ENCODE measurements around the gene KATNAL2. TPM values are rescaled to one million over a fixed set of nuclear protein-coding genes. Genes with fewer than 3 reads are reported as not detected.

KATNAL2 gene
- polyA plus RNA-seq (ENCODE audit: insufficient read length in 3 of 3) = 10 to 100 TPM in 2 of 3 donors, 1 to 10 TPM in 1; 9.5 to 13.3 (median 12.6) TPM
- long read RNA-seq, donor 1 = 0 reads
- long read RNA-seq, donor 2 = 0 reads
- long read RNA-seq, donor 3 = 0 reads
- long read RNA-seq, donor 4 = 0 reads
- long read RNA-seq, donor 5 = 0 reads
- long read RNA-seq, donor 6 = 0 reads
- long read RNA-seq, donor 7 = 0 reads
- long read RNA-seq, donor 8 = 0 reads
- long read RNA-seq, donor 9 = 0 reads
- long read RNA-seq, donor 10 = 0 reads
- long read RNA-seq, donor 11 = 0 reads
- long read RNA-seq, donor 12, partial matches to known transcripts = 55 of 60 reads
- long read RNA-seq, donor 12, other reads (novel, unspliced or antisense) = 5 of 60 reads
- long read RNA-seq, donor 13, partial matches to known transcripts = 0 of 1 reads
- long read RNA-seq, donor 13, other reads (novel, unspliced or antisense) = 0 of 1 reads
- long read RNA-seq, donor 14 = 0 reads
- long read RNA-seq, donor 15 = 0 reads
- long read RNA-seq, donor 16, partial matches to known transcripts = 13 of 41 reads
- long read RNA-seq, donor 16, other reads (novel, unspliced or antisense) = 28 of 41 reads

GRCh38 chr18:46917108-46917802 lies at the start of gene KATNAL2, which contains the start of gene PIAS2:
KATNAL2 (plus strand) TSS chr18:46917602; CDS start chr18:46946873, 29,271 bp downstream.
PIAS2 (minus strand) TSS chr18:46917507; CDS start chr18:46917345, 162 bp downstream.
- peak; percentile 80 for DNase-seq

- DNase-seq = no peak
Measured at GRCh38 chr18:46868169-46868921, 49.1 kb upstream of the KATNAL2 start.

- DNase-seq = no peak
Measured at GRCh38 chr18:46877329-46877987, 39.9 kb upstream of the KATNAL2 start.

GRCh38 chr18:46883180-46883579 lies 34.2 kb upstream of the KATNAL2 start:
- DNase-seq = no peak

- no peak for DNase-seq
Measured at GRCh38 chr18:46886893-46887292, 30.5 kb upstream of the KATNAL2 start.

GRCh38 chr18:46888965-46889364 lies 28.4 kb upstream of the KATNAL2 start:
- DNase-seq = no peak

- DNase-seq = no peak
Measured at GRCh38 chr18:46891742-46892214, 25.6 kb upstream of the KATNAL2 start.

- no peak for DNase-seq
Measured at GRCh38 chr18:46892842-46893241, 24.6 kb upstream of the KATNAL2 start.

GRCh38 chr18:46893360-46893759 lies 24.0 kb upstream of the KATNAL2 start:
- no peak for DNase-seq

GRCh38 chr18:46894124-46894523 lies 23.3 kb upstream of the KATNAL2 start:
- DNase-seq = no peak

- no peak for DNase-seq
Measured at GRCh38 chr18:46899274-46899948, 18.0 kb upstream of the KATNAL2 start.

GRCh38 chr18:46903406-46903805 lies 14.0 kb upstream of the KATNAL2 start:
- no peak for DNase-seq

- DNase-seq = no peak
Measured at GRCh38 chr18:46909497-46909896, 7.9 kb upstream of the KATNAL2 start.

GRCh38 chr18:46910856-46911255 lies 6.5 kb upstream of the KATNAL2 start:
- no peak for DNase-seq

- DNase-seq = no peak
Measured at GRCh38 chr18:46915800-46916550, 1.4 kb upstream of the KATNAL2 start.

- peak; percentile 38 for DNase-seq
Measured at GRCh38 chr18:46916551-46917107, 773 bp upstream of the KATNAL2 start.

GRCh38 chr18:46917803-46918600 lies 600 bp downstream of the KATNAL2 start:
- peak; percentile 47 for DNase-seq

GRCh38 chr18:46920067-46920466 lies 2.7 kb downstream of the KATNAL2 start:
- no peak for DNase-seq

- DNase-seq = no peak
Measured at GRCh38 chr18:46920653-46921052, 3.3 kb downstream of the KATNAL2 start.
